ENCODE data around the gene RBKS.

Gene RBKS

GRCh38 chr2:27890146-27890923 lies at the start of gene RBKS, which contains the start of gene BABAM2:
TSS of gene RBKS (minus strand) at chr2:27890387. CDS start at chr2:27890345, 42 bp downstream.
TSS of gene BABAM2 (plus strand) at chr2:27890729. CDS start at chr2:27894557, 3,828 bp downstream.
- DNase-seq (ENCODE audit: low read depth in 2 of 2) = peak; percentile 76 to 79

- no peak for DNase-seq (ENCODE audit: low read depth in 2 of 2)
These were observed 44.8 kb upstream of the RBKS start for GRCh38 chr2:27935026-27935425.

- DNase-seq (ENCODE audit: low read depth in 2 of 2) = no peak
These were observed 42.2 kb upstream of the RBKS start for GRCh38 chr2:27932396-27932795.

DNA sequence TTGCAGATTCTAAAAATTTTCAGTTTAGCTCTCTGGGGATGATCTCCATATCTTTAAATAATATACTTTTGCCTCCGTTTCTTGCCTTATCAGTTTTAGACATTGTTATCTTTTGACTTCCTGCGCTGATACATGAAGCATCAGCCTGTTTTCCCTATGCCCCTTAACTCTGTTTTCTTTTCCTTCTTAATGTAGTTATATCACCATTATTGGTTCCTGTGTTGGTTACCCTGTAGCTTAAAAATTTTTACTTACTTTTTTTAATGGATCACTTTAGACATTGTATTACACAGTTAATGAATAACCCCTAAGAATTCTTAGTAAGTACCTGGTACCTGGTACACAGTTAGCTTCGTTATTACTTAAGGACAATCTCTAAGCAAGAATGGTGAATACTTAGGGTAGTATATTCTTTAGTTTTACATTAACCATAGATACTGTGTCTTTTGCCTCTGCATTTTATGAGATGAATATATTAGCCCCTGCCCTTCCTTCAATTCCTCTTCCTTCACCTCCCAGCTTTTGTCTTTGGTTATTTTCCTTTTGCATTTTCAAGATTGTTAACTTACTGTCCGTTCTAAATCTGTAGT lies 41.3 kb upstream of the RBKS start:
- no peak for DNase-seq (ENCODE audit: low read depth in 2 of 2)

GRCh38 chr2:27929916-27930486 lies 39.8 kb upstream of the RBKS start:
- DNase-seq (ENCODE audit: low read depth in 2 of 2) = no peak

- no peak for DNase-seq (ENCODE audit: low read depth in 2 of 2)
These were observed 35.7 kb upstream of the RBKS start for GRCh38 chr2:27925766-27926472.

GRCh38 chr2:27922842-27923241 lies 32.7 kb upstream of the RBKS start:
- DNase-seq (ENCODE audit: low read depth in 2 of 2) = no peak

DNA sequence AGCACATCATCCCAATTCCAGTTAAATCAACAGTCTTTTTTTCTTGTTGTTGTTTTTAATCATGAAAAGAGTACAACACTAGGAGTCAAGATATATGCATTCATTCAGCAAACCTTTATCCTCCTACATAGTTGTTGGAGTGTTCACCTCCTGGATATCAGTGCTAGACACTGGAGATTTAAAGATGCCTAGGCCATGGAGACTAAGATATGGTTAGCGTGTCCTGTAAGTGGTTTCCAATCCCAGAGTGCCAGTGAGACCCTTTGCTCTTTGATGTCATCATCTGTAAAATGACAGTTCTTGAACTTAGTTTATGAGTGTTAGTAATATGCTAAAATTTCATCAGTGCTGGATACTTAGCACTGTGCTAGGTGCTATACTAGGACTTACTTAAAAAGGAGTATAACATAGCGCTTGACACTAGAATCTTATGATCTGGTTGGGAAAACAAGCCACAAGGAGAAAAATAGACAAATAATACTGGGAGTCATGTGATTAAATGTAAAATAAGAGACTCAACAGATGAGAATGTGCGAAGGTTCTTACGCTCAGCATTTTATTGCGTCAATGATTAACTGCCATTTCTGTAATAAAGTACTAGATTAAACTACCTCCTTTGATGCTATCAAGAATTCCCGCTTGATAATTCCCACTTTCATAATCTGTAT lies 31.8 kb upstream of the RBKS start:
- no peak for DNase-seq (ENCODE audit: low read depth in 2 of 2)

DNA sequence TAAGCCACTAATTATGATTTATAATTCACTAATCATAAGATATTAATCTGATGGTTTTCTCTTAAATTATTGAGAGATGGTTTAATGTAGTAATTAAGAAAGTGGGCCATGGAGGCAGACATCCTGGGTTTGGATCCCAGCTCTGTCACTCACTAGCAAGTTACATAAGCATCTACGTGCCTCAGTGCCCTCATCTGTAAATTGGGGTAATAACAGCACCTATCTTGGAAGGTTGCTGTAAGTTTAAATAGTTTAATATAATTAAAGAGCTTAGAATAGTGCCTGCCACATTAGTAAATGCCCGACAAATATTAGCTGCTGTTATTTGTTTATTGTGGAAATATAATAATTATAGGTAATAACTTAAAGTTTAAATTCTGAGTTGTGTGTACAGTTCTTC lies 31.2 kb upstream of the RBKS start:
- no peak for DNase-seq (ENCODE audit: low read depth in 2 of 2)

DNA sequence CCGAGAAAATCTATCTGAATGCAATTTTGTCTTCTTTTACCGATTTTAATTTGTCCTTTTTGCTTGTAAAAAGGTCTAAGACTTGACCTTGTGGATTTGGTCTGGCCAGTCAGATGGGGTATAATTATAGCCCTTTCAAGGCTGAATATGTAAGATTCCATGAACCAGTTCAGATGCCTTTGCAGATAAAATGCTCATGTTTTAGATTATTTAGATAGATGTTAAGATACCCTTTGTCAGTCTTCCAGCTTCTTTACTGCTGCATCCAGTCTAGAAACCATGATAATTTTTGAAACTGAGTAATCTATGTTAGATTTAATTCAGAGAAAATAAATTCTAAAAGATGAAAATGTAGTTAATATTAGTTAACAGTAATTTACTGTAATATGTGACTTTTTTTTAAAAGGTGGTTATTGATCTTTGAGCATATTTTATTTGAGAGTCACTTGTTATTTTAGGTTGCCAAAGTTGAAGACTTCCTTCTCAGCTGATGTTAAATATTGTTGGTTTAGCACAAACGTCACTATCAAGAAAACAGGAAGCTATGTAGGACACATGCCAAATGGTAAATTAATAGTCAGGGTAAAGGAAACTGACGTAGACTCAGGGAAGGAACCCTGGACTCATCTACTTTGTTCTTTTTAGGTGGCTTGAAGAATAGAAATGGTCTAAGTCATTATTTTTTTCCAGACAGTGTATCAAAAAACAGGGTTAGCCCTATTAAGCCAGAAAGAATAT lies 30.1 kb upstream of the RBKS start:
- no peak for DNase-seq (ENCODE audit: low read depth in 2 of 2)

DNA sequence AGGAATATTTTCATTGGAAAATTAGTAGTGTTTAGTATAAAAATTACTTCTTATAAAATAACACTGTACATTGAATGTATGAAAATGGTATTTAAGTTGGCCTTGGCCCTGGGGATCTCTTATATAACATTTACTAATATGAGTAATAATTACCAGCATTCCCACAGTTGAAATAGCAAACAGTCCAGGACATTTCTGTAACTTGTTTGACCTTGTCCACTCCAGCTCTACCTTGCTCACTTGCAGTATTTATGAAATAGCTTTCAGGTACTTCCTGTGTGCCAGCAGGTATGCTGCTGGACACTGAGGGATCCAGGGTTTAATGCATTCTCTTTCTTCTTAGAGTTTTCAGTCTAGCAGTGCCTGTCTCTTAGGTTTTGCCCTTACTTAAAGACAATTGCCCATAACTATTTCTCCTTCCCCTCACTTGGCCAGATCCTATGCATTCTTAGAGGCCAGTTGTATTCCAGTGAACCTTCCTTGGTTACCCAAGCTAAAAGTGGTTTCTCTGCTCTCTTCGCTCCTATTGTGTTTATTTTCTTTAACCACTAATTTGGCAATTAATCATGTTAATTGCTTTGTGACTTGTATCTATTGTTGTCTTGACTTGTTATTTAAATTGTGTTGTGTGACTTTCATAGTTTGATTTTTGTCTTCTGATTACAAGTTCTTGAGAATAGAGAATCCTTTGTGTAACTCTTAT lies 26.3 kb upstream of the RBKS start:
- DNase-seq (ENCODE audit: low read depth in 2 of 2) = no peak

DNA sequence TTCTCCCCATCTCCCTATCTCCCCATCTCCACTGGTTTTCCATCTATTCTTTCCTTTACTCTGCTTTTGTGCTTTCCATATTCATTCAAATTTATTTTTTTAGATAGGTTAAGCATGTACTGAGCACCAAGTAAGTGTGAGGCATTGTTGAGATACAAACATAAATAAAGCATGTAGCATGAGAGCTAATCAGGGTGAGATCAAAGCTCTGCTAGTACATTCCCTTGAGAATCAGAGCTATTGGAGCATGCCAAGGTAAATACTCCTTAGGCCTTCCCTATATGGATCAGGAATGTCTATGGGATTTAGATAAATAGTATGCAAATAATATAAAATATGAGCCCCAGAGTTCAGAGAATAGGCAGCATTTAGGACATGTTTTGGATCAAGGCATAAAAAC lies 25.7 kb upstream of the RBKS start:
- DNase-seq (ENCODE audit: low read depth in 2 of 2) = no peak

GRCh38 chr2:27915191-27915590 lies 25.0 kb upstream of the RBKS start:
- DNase-seq (ENCODE audit: low read depth in 2 of 2) = no peak

DNA sequence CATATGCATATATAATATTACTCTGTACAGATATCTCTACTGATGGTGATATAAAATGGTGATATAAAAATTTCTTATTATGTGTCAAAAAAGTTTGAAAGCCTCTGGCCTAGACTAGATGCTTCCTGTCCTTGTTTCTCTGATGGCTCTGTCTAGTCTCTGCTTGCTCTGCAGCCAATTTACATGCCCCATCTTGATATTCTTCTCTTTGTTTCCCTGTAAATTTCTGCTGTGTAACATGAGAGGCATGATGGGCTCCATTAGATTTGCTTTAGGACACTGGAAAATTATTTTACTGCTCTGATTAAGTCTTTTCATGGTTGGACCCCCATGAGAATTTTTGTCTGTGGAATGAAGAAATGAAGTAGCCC lies 24.6 kb upstream of the RBKS start:
- no peak for DNase-seq (ENCODE audit: low read depth in 2 of 2)

DNA sequence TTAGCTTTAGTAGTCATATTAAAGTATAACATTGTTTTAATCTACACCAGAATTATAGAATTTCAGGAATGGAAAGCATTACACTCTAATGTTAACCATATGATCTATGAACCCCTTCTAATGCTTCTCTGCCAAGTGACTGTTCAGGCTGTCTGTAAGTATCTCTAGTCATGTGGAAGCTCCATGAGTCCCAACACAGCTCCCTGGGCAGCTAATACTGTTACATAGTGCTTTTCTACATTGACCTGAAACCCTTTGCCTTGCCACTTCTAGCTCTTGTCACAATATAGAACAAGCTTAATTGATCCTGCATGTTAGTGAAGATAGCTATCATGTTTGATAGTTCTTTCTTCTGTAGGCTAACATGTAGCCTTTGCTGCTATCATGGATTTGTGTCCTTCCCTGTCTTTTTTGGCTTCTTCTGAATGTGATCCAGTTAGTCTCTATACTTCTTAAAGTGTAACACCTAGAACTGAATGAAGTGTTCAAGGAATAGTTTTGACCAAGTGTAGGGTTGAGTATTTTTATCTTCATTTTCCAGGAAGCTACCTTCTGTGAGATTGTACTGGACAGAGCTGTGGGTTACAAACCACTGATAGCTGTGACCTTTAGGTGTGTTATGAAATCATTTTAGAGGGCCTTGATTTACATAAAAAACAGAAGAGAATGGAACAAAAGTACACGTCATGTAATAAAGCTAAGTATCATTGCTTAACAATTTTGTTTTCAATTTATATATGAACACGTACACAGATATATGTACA lies 24.0 kb upstream of the RBKS start:
- no peak for DNase-seq (ENCODE audit: low read depth in 2 of 2)

- no peak for DNase-seq (ENCODE audit: low read depth in 2 of 2)
These were observed 22.3 kb upstream of the RBKS start for GRCh38 chr2:27912512-27912911.

GRCh38 chr2:27911458-27912210 lies 21.4 kb upstream of the RBKS start:
- DNase-seq (ENCODE audit: low read depth in 2 of 2) = no peak

DNA sequence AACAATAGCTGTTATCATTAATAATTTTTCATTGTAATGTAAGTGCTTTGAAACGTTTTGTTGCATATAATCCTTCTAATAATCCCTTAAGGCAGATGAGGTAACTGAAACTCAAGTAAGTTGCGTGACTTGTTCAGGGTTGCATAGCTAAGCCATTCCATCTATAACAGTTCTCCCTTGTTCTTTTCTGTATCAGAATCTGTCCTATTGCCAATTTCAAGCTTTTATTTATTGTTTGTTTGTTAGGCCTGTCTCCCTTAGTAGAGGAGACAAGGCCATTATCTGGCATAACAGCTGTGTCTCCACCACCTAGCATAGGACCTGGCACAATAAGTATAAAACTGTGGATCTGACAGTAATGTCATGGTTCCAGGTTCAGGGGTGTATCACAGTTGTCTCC lies 19.7 kb upstream of the RBKS start:
- DNase-seq (ENCODE audit: low read depth in 2 of 2) = no peak

GRCh38 chr2:27907547-27907946 lies 17.4 kb upstream of the RBKS start:
- DNase-seq (ENCODE audit: low read depth in 2 of 2) = no peak
